ENCODE measurements around the gene CDC42SE1. TPM values are rescaled to one million over a fixed set of nuclear protein-coding genes. Genes with fewer than 3 reads are reported as not detected.
A peak's percentile ranks its signal among the peaks of the same experiment; 100 is the strongest.

Gene CDC42SE1
- total and polyA plus RNA-seq, 2 donors from 2014 or later, result 36.6 to 107 TPM

DNA sequence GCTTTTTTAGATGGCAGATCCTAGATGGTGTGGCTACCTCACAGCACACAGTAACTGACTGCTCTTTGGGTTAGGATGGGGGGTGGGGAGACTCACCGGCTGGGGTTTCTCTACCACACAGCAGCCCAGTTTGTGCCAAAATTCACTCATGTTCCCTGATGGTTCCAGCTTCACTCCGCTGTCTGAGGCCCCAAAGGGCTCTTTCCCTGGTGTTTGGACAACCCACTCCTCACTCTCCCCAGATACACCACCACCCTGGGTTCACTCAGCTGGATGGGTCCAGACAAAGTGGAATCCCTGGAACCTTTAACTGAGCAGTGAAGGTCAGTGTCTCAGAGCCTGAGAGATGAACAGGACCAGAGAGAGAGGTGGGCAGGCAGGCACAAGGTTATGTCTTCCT lies 3.8 kb downstream of the CDC42SE1 start:
- no peaks in the 10 kb centered on the region for H3K9me3 ChIP-seq (ENCODE audit: control insufficient read depth in 2 of 3, insufficient read depth in 1 of 3, low read length in 3 of 3)
- FAIRE-seq (no peak), DNase-seq (no peak)
- H3K9ac ChIP-seq (ENCODE audit: low read length in 3 of 3), result peak overlapping the region in 1 of 3 donors; percentile 13
- peak overlapping the region in 1 of 3 donors; percentile 21 for H3K4me3 ChIP-seq (ENCODE audit: low read length in 3 of 3)
- intact Hi-C loops (cut with DNase I), result no loop called here
- H3K4me1 ChIP-seq (ENCODE audit: control insufficient read depth in 2 of 3, insufficient read depth in 2 of 3, low read depth in 1 of 3, low read length in 3 of 3), result peaks cover 4 to 20% (median 18%) of the 10 kb centered on the region in 3 donors
- H3K27me3 ChIP-seq (ENCODE audit: control insufficient read depth, insufficient read depth, low read length), result no peaks in the 10 kb centered on the region
- peaks cover 7 to 48% (median 26%) of the 10 kb centered on the region in 3 donors for H3K36me3 ChIP-seq (ENCODE audit: control insufficient read depth in 2 of 3, insufficient read depth in 3 of 3, low read length in 3 of 3)
- H3K27ac ChIP-seq (ENCODE audit: low read depth in 2 of 2, low read length in 2 of 2), result peak overlapping the region in 1 of 2 donors; percentile 47
- TF ChIP-seq, protein P1, sequence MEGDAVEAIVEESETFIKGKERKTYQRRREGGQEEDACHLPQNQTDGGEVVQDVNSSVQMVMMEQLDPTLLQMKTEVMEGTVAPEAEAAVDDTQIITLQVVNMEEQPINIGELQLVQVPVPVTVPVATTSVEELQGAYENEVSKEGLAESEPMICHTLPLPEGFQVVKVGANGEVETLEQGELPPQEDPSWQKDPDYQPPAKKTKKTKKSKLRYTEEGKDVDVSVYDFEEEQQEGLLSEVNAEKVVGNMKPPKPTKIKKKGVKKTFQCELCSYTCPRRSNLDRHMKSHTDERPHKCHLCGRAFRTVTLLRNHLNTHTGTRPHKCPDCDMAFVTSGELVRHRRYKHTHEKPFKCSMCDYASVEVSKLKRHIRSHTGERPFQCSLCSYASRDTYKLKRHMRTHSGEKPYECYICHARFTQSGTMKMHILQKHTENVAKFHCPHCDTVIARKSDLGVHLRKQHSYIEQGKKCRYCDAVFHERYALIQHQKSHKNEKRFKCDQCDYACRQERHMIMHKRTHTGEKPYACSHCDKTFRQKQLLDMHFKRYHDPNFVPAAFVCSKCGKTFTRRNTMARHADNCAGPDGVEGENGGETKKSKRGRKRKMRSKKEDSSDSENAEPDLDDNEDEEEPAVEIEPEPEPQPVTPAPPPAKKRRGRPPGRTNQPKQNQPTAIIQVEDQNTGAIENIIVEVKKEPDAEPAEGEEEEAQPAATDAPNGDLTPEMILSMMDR (IDR thresholded peaks at IDR 0.05; ENCODE audit: borderline replicate concordance, extremely low read depth, insufficient read depth), result no peak

DNA sequence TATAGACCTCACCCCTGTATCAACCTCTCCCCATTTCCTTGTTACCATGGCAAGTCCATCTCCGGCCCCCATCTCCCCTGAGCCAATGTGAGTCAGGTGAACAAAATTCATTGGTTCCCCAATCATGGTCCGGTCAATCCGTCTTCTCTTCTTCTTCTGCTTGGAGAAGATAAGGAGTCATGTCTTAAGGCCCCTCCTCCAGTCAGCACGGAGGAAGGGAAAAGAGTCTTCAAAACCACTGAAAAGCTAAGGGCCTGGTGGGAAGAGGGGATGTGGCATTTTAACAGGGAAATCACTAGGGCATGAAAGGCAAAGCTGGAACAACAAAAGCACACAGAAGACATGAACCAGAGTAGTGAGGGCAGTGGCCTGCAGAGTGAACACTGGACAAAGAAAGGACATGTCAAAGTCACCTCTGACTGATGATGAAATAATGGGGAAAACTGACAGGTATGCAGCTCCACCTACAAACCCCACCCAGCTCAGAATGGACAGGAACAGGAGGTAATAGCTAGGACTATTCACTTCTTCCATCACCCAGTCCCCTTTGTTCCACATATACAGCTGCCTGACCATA lies 4.4 kb downstream of the CDC42SE1 start:
- Histone ChIP-seq H3K4me1 (ENCODE audit: control insufficient read depth in 2 of 3, insufficient read depth in 2 of 3, low read depth in 1 of 3, low read length in 3 of 3) (peaks cover 4 to 21% (median 18%) of the 10 kb centered on the region in 3 donors), H3K9me3 (ENCODE audit: control insufficient read depth in 2 of 3, insufficient read depth in 1 of 3, low read length in 3 of 3) (no peaks in the 10 kb centered on the region), H3K9ac (ENCODE audit: low read length in 3 of 3) (peak overlapping the region in 1 of 3 donors; percentile 13), H3K4me3 (ENCODE audit: low read length in 3 of 3) (peak overlapping the region in 1 of 3 donors; percentile 21), H3K36me3 (ENCODE audit: control insufficient read depth in 2 of 3, insufficient read depth in 3 of 3, low read length in 3 of 3) (peaks cover 7 to 48% (median 26%) of the 10 kb centered on the region in 3 donors), H3K27ac (ENCODE audit: low read depth in 2 of 2, low read length in 2 of 2) (no peak overlapping the region), H3K27me3 (ENCODE audit: control insufficient read depth, insufficient read depth, low read length) (no peaks in the 10 kb centered on the region)
- intact Hi-C loops (cut with DNase I), result no loop called here
- TF ChIP-seq, protein P1 (IDR thresholded peaks at IDR 0.05; ENCODE audit: borderline replicate concordance, extremely low read depth, insufficient read depth), result no peak
- no peak for FAIRE-seq
- no peak for DNase-seq

DNA sequence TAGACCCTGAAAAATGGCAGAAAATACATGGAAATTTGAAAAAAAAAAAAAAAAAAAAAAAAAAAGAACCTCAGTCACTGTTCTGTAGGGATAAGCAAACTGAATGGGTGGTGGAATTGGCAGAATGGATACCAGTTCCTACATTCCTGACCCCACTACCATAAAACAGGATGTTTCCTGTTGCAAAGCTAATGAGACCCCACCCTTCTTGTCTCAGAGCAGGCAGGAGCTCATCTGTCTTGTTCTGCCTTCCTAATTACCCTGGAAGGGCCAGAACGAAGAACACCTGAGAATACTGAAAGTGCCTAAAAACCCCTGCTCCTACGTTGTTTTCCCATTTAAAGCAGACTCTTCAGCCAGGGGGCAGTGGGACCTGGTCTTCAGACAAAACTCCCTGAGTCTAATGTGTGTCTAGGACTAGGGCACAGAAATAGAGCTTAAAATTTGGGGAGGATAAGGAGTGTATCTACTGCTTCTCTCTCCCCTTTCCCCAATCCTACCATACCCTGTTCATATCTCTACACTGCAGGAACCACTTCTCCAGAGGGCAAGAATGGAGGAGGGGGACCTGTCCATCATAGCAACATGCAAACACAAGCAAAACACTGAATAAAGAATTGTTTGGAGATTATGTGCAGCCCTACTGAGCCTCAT lies 7.9 kb downstream of the CDC42SE1 start:
- Histone ChIP-seq H3K4me3 (ENCODE audit: low read length in 3 of 3) (no peak overlapping the region), H3K4me1 (ENCODE audit: control insufficient read depth in 2 of 3, insufficient read depth in 2 of 3, low read depth in 1 of 3, low read length in 3 of 3) (peaks cover 3 to 14% (median 12%) of the 10 kb centered on the region in 3 donors), H3K27ac (ENCODE audit: low read depth in 2 of 2, low read length in 2 of 2) (no peak overlapping the region), H3K36me3 (ENCODE audit: control insufficient read depth in 2 of 3, insufficient read depth in 3 of 3, low read length in 3 of 3) (peaks cover 5 to 43% (median 26%) of the 10 kb centered on the region in 3 donors), H3K9me3 (ENCODE audit: control insufficient read depth in 2 of 3, insufficient read depth in 1 of 3, low read length in 3 of 3) (no peaks in the 10 kb centered on the region), H3K9ac (ENCODE audit: low read length in 3 of 3) (no peak overlapping the region), H3K27me3 (ENCODE audit: control insufficient read depth, insufficient read depth, low read length) (no peaks in the 10 kb centered on the region)
- FAIRE-seq, result no peak
- intact Hi-C loops (cut with DNase I), result no loop called here
- TF ChIP-seq, protein P1 (IDR thresholded peaks at IDR 0.05; ENCODE audit: borderline replicate concordance, extremely low read depth, insufficient read depth), result no peak
- no peak for DNase-seq
